GM19328 (cell line): ENCODE data around the gene EXD3.
"Not testable (repeated sequence)": the region's sequence is repeated elsewhere in the genome, so short reads cannot be mapped to it uniquely, and the experiment has no call there.

Source experiments
- ATAC-seq: cut with Tn5 transposase; IDR thresholded peaks from one replicate; pipeline ENCODE4 v1.9.1; 2021; ENCODE audit warnings: mild to moderate bottlenecking, moderate library complexity; ENCODE audit not compliant: unreplicated experiment

EXD3 gene

DNA sequence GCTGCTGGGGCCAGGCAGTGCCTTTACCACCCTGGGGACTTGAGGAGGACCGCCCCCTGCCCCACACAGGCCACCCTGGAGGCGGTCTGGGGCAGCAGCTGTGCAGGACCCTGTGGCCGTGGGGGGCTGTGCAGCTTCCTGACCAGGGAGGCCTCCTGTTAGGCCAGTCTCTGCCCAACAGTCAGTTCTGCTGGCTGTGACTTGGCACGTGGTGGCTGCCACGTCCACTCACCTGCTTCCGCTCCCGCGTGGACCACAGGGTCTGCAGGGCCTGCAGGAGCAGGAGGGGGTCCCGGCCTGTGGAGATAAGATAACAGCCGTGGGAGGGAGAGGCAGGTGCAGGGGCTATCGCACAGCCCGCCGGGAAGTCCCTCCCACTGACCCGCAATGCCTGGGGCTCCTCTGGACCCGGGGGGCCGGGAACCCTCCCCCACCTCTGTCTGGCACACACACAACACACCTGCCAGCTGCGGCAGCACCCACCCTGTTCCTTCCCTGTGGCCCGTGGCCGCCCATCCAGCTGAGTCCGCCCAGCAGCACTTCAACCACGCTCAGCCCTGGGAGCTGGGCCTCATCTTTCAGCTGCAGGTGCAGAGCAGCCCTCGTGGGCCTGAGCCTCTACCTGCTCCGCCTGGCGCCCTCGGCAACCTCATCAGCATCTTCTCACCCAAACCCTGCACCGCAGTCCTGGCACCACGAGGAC lies 39.7 kb downstream of the EXD3 start:
- ATAC-seq = no peak

- ATAC-seq = no peak
Measured at GRCh38 chr9:137382444-137383080, 40.4 kb downstream of the EXD3 start.

DNA sequence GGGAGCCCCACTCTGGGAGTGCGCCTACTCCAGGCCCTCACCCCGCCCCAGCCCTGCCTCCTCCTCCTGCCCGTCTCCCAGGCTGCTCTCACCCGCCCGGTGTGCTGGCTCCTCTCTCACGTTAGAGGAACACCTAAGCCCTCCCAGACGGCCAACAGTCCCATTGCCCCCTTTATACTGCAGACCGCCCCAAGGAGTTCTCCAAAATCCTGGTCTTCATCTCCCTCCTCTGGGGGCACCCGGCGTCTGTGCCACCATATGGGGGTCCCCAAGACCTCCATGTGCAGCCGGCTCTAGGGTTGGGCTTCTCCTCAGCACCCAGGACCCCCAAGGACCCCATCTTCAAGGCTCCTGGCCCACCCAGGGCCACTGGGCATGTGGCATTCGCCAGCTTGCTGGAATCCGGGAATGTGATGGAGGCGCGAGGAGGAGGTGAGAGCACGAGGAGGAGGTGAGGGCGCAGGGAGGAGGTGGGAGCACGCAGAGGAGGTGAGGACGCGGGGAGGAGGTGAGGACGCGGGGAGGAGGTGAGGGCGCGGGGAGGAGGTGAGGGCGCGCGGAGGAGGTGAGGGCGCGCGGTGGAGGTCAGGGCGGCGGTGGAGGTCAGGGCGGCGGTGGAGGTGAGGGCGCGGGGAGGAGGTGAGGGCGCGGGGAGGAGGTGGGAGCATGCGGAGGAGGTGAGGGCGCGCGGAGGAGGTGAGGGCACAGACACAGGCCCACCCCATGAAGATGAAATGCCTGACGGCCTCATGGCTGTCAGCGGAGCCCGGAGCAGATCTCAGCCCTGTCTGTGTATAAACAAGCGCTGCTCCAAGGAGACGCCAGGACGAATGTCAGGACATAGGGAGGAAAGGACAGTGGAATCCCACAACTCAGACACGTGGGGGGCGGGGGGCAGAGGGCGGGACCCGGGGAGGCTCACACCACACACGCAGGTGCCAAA lies 41.2 kb downstream of the EXD3 start:
- ATAC-seq = no peak

GRCh38 chr9:137380606-137381005 lies 42.4 kb downstream of the EXD3 start:
- no peak for ATAC-seq

- no peak for ATAC-seq
Measured at GRCh38 chr9:137380171-137380570, 42.8 kb downstream of the EXD3 start.

GRCh38 chr9:137379761-137380161 lies 43.2 kb downstream of the EXD3 start:
- no peak for ATAC-seq

- ATAC-seq = not testable (repeated sequence)
Measured at GRCh38 chr9:137378688-137379410, 44.1 kb downstream of the EXD3 start.

DNA sequence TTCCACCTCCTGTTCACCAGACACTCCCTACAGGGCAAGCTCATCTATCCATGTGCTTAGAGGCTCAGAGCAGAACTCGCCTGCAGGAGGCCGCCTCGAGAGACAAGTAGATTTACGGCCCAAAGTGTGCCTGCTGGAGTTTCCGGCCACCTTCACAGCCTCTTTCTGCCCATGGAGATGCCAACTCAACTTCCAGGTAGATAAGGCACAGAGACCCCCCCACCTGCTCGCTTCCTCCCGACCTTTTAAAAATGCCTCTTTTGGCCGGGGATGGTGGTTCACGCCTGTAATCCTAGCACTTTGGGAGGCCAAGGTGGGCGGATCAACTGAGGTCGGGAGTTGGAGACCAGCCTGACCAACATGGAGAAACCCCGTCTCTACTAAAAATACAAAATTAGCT lies 46.6 kb downstream of the EXD3 start:
- no peak for ATAC-seq

GRCh38 chr9:137375321-137376058 lies 47.5 kb downstream of the EXD3 start:
- no peak for ATAC-seq

DNA sequence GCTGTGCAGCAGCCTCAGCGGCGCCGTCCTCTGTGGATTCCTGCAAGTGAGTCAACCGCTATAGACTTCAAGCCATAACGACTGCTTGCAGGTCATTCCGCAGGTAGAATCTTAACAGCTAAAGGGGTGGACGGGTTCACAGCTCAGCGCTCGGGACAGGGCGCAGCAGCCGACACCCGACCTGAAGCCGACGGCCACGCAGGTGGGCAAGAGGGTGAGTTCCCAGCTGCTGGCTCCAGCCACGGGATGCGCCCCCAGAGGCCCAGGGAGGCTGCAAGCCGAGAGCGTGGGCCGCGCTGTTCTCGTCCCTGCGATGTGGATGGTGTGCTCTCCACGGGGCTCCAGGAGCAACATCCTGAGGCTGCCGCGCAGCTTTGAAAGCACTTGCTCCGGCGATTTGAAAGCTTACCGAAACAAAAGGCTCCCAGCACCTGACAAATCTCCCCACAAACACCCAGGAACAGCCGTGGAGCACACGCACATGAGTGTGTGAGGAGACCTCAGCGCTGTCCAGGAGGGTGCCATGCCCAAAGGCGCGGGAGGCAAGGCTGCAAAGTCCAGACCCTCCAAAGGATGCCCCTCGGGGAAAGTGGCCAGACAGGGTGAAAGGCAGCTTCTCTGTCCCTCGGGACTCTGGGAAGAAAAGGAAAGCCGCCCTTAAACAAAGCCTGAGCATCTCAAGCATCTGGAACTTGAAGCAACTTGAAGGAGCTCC lies 48.7 kb downstream of the EXD3 start:
- ATAC-seq = no peak

DNA sequence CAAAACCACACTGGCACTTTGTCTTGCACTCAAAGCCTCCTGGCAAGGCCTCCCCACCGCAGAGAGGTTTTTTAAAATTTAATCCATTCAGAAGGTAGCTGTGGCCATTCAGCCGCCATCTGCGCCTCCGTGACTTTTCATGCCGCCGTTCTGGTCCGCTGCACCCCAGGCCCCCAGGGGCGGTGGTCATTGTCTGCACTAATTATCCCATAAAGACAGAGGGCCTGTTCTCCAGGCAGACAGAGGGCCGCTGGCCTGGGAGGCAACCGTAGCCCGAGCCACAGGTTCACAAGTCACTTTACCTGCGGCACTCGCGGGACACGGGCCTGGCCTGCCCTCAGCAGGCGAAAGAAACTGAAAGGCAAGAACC lies 49.4 kb downstream of the EXD3 start:
- ATAC-seq = no peak

DNA sequence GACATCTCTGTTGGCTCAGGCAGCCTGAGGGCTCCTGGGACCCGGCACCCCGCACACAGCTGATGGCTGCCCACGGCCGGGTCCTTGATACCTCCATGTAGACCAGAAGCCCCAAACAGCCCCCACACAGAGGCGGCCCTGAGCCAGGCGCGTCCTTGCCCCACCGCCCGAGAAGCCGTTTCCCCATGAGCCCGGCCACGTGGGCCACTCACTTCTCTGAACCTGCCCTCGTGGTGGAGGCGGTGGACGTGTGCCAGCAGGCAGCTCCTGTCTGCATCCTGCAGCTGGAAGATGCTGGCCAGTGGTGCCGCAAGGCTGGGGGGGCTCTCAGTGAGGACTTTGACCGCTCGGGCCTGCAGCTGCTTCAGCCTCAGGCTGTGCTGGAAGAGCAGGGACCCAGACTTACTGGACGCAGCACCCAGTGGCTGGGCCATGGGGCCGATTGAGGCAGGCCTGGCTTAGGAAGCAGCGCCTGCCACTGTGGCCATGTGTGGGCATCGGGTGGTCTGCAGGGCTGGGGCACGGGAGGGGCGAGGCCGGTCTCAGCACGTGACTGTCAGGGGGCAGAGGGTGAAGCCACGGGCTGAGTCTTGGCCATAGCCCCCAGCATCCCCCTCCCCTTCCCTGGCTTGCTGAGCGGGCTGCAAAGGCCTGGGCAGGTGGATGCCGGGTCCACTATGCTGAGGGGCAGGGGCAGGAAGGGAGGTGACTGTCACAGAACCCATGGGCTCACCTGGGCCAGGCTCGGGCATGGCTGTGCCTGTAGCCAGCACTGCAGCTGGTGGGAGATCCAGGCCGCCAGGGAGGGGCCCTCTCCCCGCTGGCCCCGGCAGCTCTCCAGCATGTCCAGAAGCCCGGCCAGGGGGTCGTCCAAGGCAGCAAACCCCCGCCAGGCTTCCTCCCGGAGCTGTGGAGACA lies 50.0 kb downstream of the EXD3 start:
- ATAC-seq = no peak

DNA sequence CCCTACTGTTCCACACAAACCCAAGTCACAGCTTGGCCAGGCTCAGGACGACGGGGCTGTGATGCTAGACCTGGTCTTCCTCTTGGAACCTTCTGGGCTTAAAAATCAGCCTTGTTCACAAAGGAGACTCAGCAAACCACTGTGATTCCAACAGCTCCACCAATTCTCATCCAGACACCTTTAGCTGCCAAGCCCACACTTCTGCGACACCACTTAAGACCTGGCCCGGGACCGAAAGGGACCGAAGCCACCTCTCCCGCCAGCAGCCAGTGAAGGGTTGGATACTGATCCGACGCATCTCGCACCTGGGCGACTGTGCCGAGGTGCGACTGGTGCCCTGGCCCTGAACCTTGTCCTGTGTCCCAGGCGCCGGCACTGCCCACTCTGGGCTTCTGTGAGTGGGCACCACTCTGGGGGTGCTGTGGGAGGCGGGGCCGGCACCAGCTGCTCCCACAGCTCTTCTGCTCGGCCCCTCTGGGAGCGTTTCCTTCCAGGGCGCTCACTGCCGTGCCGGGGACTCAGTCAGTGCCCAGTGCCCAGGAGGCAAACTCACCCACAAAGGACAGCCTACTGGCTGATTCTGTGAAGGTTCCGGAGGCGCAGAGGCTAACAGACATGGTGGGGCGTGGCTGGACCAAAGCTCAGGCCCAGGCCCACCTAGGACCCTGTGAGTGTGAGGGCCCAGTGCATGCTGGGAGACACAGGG lies 50.9 kb downstream of the EXD3 start:
- ATAC-seq = no peak

- ATAC-seq = no peak
Measured at GRCh38 chr9:137371521-137371941, 51.4 kb downstream of the EXD3 start.

- no peak for ATAC-seq
Measured at GRCh38 chr9:137370865-137371520, 52.0 kb downstream of the EXD3 start.

DNA sequence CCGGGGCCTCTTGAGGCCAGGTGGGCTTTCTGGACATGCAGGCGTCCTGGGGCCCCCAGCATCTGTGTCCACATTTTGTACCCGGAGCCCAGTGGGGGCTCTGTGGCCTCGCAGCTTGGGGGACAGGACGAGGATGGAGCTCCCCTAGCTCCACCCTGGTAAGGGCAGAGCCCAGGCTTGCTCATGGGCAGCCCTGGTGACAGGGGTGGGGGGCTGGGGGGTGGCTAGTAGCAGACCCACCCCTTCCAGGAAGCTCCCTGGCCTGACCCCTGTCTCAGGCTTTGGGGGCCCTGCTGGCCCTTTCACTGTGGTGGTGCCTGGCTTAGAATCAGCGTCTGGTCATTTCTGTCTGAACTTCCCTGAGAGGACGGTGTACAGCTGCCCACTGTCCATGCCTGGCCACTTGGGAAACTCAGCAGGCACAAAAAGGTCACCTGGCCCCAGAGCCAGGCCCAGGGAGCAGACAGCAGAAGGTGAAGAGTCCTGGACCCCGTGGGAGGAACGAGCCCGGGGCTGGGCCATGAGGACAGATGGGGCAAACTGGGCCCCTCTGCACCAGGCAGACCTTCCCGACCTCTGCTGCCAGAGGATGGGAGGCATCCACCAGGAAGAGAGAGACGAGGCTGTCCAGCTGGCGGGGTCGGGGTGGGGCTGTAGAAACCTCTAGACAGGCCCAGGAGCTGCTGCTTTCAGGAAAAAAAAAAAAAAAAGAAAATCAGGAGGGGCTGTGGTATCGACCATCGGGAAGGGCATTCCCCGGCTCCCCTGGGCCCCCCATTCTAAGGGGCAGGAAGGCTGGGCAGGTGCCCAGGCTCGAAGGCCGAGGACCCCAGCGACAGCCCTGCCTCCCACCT lies 52.8 kb downstream of the EXD3 start:
- no peak for ATAC-seq
